ENCODE results near the gene ATP11B. TPM values are rescaled to one million over a fixed set of nuclear protein-coding genes. Genes with fewer than 3 reads are reported as not detected.

The ATP11B gene
- total RNA-seq, 4 donors from 2014 or later: 45.8 to 61.3 (median 49.4) TPM

DNA sequence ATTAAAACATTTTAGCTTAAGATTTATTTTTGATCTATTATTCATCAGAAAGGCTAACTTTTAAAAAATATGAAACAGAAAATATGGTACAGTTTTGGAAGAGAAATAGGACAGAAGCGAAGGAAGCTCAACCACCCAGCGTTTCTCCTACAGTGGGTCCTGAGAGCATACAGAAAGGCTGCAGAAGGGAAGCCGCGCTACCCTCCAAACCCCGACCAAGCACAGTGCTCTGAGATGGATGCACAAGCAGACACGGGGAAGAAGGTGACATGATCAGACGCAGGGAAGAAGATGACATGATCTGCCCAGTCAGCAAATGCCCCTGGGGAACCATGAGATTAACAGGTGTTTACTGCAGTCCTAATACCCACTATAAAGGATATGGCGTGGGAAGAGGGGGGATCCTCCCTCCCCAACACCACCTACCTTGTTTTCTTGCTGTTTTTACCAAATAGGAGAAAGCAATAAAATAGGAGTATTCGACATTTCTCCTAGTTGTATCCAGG lies 172.6 kb downstream of the ATP11B start:
- WGBS: 84% methylated on average over 9 of the region's 9 CpGs
- H3K4me1 ChIP-seq: peaks cover 5 to 56% (median 49%) of the 10 kb centered on the region in 4 donors

DNA sequence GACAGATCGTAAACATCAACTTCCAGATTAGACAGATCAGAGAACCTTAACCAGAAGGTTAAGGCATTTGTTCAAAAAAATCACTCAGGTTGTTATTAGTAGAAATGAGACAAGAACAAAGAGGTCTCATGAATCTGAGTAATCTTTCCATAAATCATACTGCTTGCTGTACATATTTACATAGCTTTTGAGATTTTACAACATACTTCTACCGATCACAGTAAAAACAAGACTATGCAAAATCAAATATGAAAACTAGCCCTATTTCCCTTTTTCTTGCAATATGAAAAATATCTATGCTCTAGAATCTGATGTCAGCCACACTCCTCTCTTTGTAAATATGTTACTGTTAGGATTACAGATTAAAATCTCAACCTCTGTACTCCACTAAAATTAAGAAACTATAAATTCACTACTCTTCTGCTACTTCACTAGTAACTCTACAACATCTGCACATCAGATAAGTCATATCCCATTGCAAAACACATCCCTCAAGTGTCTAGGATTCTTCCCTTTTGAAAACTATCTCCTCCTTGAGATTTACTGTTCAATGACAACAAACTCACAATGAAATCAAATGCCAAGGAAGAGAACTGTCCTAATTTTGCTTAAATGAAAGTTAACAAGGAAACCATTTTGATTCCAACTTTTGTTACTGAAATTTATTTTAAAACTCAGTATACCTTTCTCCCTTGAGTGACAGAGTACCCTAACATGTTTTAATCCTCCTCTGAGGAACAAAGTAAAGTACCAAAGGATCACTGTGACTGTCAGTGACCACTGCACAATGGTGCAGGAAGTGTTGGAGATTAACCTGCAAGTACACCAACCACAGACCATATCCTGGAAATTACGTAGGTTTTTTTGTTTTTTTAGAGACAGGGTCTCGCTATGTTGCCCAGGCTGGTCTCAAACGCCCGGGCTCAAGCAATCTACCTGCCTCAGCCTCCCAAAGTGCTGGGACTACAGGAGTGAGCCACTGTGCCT lies 174.2 kb downstream of the ATP11B start:
- 81% methylated on average over 6 of the region's 6 CpGs for WGBS
- Histone ChIP-seq H3K9me3 (no peaks in the 10 kb centered on the region), H3K4me1 (peaks cover 0 to 42% (median 35%) of the 10 kb centered on the region in 4 donors), H3K4me3 (no peak overlapping the region), H3K27me3 (no peaks in the 10 kb centered on the region), H3K27ac (replicated peaks in 1 of 4) (no peak overlapping the region), H3K36me3 (peaks cover 0 to 10% (median 0%) of the 10 kb centered on the region in 4 donors)
- TF ChIP-seq, protein P1, sequence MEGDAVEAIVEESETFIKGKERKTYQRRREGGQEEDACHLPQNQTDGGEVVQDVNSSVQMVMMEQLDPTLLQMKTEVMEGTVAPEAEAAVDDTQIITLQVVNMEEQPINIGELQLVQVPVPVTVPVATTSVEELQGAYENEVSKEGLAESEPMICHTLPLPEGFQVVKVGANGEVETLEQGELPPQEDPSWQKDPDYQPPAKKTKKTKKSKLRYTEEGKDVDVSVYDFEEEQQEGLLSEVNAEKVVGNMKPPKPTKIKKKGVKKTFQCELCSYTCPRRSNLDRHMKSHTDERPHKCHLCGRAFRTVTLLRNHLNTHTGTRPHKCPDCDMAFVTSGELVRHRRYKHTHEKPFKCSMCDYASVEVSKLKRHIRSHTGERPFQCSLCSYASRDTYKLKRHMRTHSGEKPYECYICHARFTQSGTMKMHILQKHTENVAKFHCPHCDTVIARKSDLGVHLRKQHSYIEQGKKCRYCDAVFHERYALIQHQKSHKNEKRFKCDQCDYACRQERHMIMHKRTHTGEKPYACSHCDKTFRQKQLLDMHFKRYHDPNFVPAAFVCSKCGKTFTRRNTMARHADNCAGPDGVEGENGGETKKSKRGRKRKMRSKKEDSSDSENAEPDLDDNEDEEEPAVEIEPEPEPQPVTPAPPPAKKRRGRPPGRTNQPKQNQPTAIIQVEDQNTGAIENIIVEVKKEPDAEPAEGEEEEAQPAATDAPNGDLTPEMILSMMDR (IDR thresholded peaks at IDR 0.05): no peak
- TF ChIP-seq POLR2AphosphoS5 (IDR thresholded peaks at IDR 0.05) (no peak), POLR2A (IDR thresholded peaks at IDR 0.05; ENCODE audit: low read depth) (no peak), EP300 (IDR thresholded peaks at IDR 0.05) (no peak)
- no peak for DNase-seq (ENCODE audit: extremely low spot score)
- intact Hi-C loops (cut with DNase I): no loop called here

More for the DNA sequence above, 172.6 kb downstream of the ATP11B start:
- H3K4me3 ChIP-seq: no peak overlapping the region
- no peak for TF ChIP-seq EP300 (IDR thresholded peaks at IDR 0.05)
- TF ChIP-seq, protein P1 (IDR thresholded peaks at IDR 0.05): no peak
- TF ChIP-seq POLR2A (IDR thresholded peaks at IDR 0.05; ENCODE audit: low read depth): no peak
- no peak for TF ChIP-seq POLR2AphosphoS5 (IDR thresholded peaks at IDR 0.05)
- intact Hi-C loops (cut with DNase I): no loop called here
- DNase-seq (ENCODE audit: extremely low spot score): no peak
- no peaks in the 10 kb centered on the region for H3K27me3 ChIP-seq
- H3K9me3 ChIP-seq: no peaks in the 10 kb centered on the region
- H3K27ac ChIP-seq (replicated peaks in 1 of 4): no peak overlapping the region
- peaks cover 0 to 19% (median under 1%) of the 10 kb centered on the region in 4 donors for H3K36me3 ChIP-seq

DNA sequence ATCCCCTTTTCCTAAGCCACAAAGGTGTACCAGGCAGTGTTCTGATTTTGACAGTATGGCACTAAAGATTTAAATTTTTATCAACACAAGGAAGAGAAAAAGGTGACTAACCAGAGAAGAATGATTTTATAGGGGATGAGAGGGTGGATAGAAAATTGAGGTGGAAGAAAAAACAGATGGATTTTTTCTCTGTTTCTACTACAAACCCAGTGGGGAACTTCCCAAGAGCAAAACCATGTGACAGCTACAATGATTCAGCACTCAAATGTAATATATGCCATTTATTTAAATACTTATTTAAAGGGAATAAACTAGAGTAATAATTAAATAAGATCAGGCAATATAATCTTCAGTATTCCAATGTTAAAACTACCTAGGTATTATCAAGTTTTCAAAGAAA lies 176.0 kb downstream of the ATP11B start:
- H3K27ac ChIP-seq (replicated peaks in 1 of 4): no peak overlapping the region
- H3K9me3 ChIP-seq: no peaks in the 10 kb centered on the region
- no peak for DNase-seq (ENCODE audit: extremely low spot score)
- no peaks in the 10 kb centered on the region for H3K27me3 ChIP-seq
- no peak overlapping the region for H3K4me3 ChIP-seq
- no peaks in the 10 kb centered on the region for H3K36me3 ChIP-seq
- peaks cover 0 to 38% (median 31%) of the 10 kb centered on the region in 4 donors for H3K4me1 ChIP-seq
- intact Hi-C loops (cut with DNase I): no loop called here
- no peak for TF ChIP-seq EP300 (IDR thresholded peaks at IDR 0.05)
- TF ChIP-seq POLR2AphosphoS5 (IDR thresholded peaks at IDR 0.05): no peak
- TF ChIP-seq POLR2A (IDR thresholded peaks at IDR 0.05; ENCODE audit: low read depth): no peak
- TF ChIP-seq, protein P1 (IDR thresholded peaks at IDR 0.05): no peak

DNA sequence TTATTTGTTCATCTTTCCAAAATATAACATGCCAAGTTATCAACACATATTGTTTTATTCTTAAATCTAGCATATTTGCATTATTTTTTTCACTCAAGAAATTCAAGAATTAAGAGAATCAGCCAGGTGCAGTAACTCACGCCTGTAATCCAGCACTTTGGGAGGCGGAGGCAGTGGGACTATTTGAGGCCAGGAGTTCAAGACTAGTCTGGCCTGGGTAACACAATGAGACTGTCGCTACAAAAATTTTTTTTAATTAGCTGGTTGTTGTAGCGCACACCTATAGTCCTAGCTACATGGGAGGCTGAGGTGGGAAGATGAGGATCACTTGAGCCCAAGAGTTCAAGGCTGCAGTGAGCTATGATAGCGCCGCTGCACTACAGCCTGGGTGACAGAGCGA lies 176.5 kb downstream of the ATP11B start:
- no peak overlapping the region for H3K4me3 ChIP-seq
- TF ChIP-seq POLR2A (IDR thresholded peaks at IDR 0.05; ENCODE audit: low read depth) (no peak), POLR2AphosphoS5 (IDR thresholded peaks at IDR 0.05) (no peak), EP300 (IDR thresholded peaks at IDR 0.05) (no peak)
- TF ChIP-seq, protein P1 (IDR thresholded peaks at IDR 0.05): no peak
- H3K36me3 ChIP-seq: no peaks in the 10 kb centered on the region
- no peak overlapping the region for H3K27ac ChIP-seq (replicated peaks in 1 of 4)
- DNase-seq (ENCODE audit: extremely low spot score): no peak
- H3K4me1 ChIP-seq: peaks cover 0 to 38% (median 31%) of the 10 kb centered on the region in 4 donors
- WGBS: 91% methylated on average over 7 of the region's 7 CpGs
- H3K27me3 ChIP-seq: no peaks in the 10 kb centered on the region
- intact Hi-C loops (cut with DNase I): no loop called here
- H3K9me3 ChIP-seq: no peaks in the 10 kb centered on the region

Data from esophagus muscularis mucosa (tissue), 4 donors.